HepG2 (cell line): ENCODE data around the gene TK1. TPM values are rescaled to one million over a fixed set of nuclear protein-coding genes. Genes with fewer than 3 reads are reported as not detected.
A peak's percentile ranks its signal among the peaks of the same experiment; 100 is the strongest.

Experiments
- BCLAF1 ChIP-seq: fragments of 450-650 bp; IDR thresholded peaks from 2 replicates; pipeline ENCODE4 v1.6.1; 2017; ENCODE audit warnings: mild to moderate bottlenecking
- MYC ChIP-seq: sonication (generic); formaldehyde crosslinking; IDR thresholded peaks from 2 replicates; pipeline ENCODE4 v1.9.0; 2021; ENCODE audit warnings: missing genetic modification reagents, borderline replicate concordance
- RBAK ChIP-seq: sonication (generic); formaldehyde crosslinking; IDR thresholded peaks from 2 replicates; pipeline ENCODE4 v1.5.1; 2020; ENCODE audit warnings: mild to moderate bottlenecking, missing genetic modification reagents
- SMAD9 ChIP-seq: sonication (generic); formaldehyde crosslinking; IDR thresholded peaks from 2 replicates; pipeline ENCODE4 v1.5.1; 2020; ENCODE audit warnings: mild to moderate bottlenecking, missing genetic modification reagents
- TAF1 ChIP-seq: sonication (generic); formaldehyde crosslinking; IDR thresholded peaks from 2 replicates; pipeline ENCODE4 v1.4.0; 2020; ENCODE audit warnings: missing genetic modification reagents
- TRIM24 ChIP-seq: sonication (generic); formaldehyde crosslinking; IDR thresholded peaks from 2 replicates; pipeline ENCODE4 v1.8.0; 2022; ENCODE audit warnings: mild to moderate bottlenecking, missing genetic modification reagents
- ZBTB21 ChIP-seq: sonication (generic); formaldehyde crosslinking; IDR thresholded peaks from 2 replicates; pipeline ENCODE4 v1.4.0; 2020; ENCODE audit warnings: missing genetic modification reagents
- ZNF253 ChIP-seq: sonication (generic); formaldehyde crosslinking; IDR thresholded peaks from 2 replicates; pipeline ENCODE4 v1.8.0; 2022; ENCODE audit warnings: mild to moderate bottlenecking, missing genetic modification reagents, borderline replicate concordance
- ZNF276 ChIP-seq: sonication (generic); formaldehyde crosslinking; IDR thresholded peaks from 2 replicates; pipeline ENCODE4 v1.4.0; 2020; ENCODE audit warnings: mild to moderate bottlenecking, low read depth, missing genetic modification reagents
- ZNF362 ChIP-seq: sonication (generic); formaldehyde crosslinking; IDR thresholded peaks from 2 replicates; pipeline ENCODE4 v1.4.0; 2020; ENCODE audit warnings: missing genetic modification reagents, mild to moderate bottlenecking, borderline replicate concordance
- ZNF510 ChIP-seq: sonication (generic); formaldehyde crosslinking; IDR thresholded peaks from 2 replicates; pipeline ENCODE4 v1.4.0; 2020; ENCODE audit warnings: low read depth, mild to moderate bottlenecking, missing genetic modification reagents
- ZNF567 ChIP-seq: sonication (generic); formaldehyde crosslinking; IDR thresholded peaks from 2 replicates; pipeline ENCODE4 v1.8.1; 2023; ENCODE audit warnings: mild to moderate bottlenecking, missing genetic modification reagents, borderline replicate concordance
- ZNF577 ChIP-seq: sonication (generic); formaldehyde crosslinking; IDR thresholded peaks from 2 replicates; pipeline ENCODE4 v1.4.0; 2020; ENCODE audit warnings: mild to moderate bottlenecking, low read depth, missing genetic modification reagents, borderline replicate concordance
- ZNF598 ChIP-seq: sonication (generic); formaldehyde crosslinking; IDR thresholded peaks from 2 replicates; pipeline ENCODE4 v1.5.1; 2020; ENCODE audit warnings: mild to moderate bottlenecking, missing genetic modification reagents, borderline replicate concordance
- ZSCAN20 ChIP-seq: sonication (generic); formaldehyde crosslinking; IDR thresholded peaks from 2 replicates; pipeline ENCODE4 v1.4.0; 2020; ENCODE audit warnings: missing genetic modification reagents, mild to moderate bottlenecking, borderline replicate concordance
- polyA plus RNA-seq, 8 experiments: library from polyadenylated mRNA; depleted of rRNA in 3 of 8; stranded (reverse) in 7 of 8; unstranded in 1 of 8; fragments of >200 nt; fragmentation: Illumina TruSeq in 4 of 8; extraction: Trizol in 4 of 8; gene quantifications; 2 replicates each; pipeline versions ENCODE4 v1.2.1 to v1.2.3, GENCODE V29; 2011 to 2016; ENCODE audit warnings: low read depth in 4 of 8, missing spikeins in 1 of 8, mixed read lengths in 1 of 8; ENCODE audit not compliant: insufficient read depth in 1 of 8
- total RNA-seq, 5 experiments: library from RNA; depleted of rRNA; stranded (reverse); fragments of >200 nt; fragmentation: Illumina TruSeq; extraction: Trizol; gene quantifications; 2 replicates each; pipeline ENCODE4 v1.2.3, GENCODE V29; 2016; ENCODE audit warnings: low read depth in 1 of 5

TK1 gene
- total and polyA plus RNA-seq, 2 of the 13 experiments (the other 11 are each of a cell fraction or from before 2014, with no cell fraction given) = 45.0 to 96.0 TPM

GRCh38 chr17:78214016-78214705, 27.3 kb upstream of the TK1 start, which contains the start of gene BIRC5 (continued):
- TF ChIP-seq MYC (CRISPR knock-in tag) = peak; percentile 98
- TF ChIP-seq ZNF276 = peak; percentile 87
- peak; percentile 77 for TF ChIP-seq TAF1 (CRISPR knock-in tag)
- no peak for TF ChIP-seq RBAK (CRISPR knock-in tag)
- TF ChIP-seq ZBTB21 (CRISPR knock-in tag) = no peak
- TF ChIP-seq ZNF510 (CRISPR knock-in tag) = peak; percentile 89; the same call in 1 of the 2 replicates
- TF ChIP-seq ZNF567 = peak; percentile 87
- TF ChIP-seq ZNF253 = peak; percentile 60; the same call in 1 of the 2 replicates
- peak; percentile 84; the same call in 1 of the 2 replicates for TF ChIP-seq ZSCAN20 (CRISPR knock-in tag)
- no peak for TF ChIP-seq ZNF577 (CRISPR knock-in tag)
- TF ChIP-seq ZNF598 (CRISPR knock-in tag) = peak; percentile 95; the same call in 1 of the 2 replicates
- peak; percentile 58; the same call in 1 of the 2 replicates for TF ChIP-seq ZNF362 (CRISPR knock-in tag)
- TF ChIP-seq TRIM24 (CRISPR knock-in tag) = no peak
- no peak for TF ChIP-seq SMAD9 (CRISPR knock-in tag)
- TF ChIP-seq BCLAF1 = no peak
